Measurements from ENCODE around the gene ARHGAP23. TPM values are rescaled to one million over a fixed set of nuclear protein-coding genes. Genes with fewer than 3 reads are reported as not detected.
"Not testable (repeated sequence)": the region's sequence is repeated elsewhere in the genome, so short reads cannot be mapped to it uniquely, and the experiment has no call there.

The ARHGAP23 gene
- total RNA-seq, 1 donor from 2014 or later, result 157 TPM

GRCh38 chr17:38482039-38482699 is 53.9 kb downstream of the ARHGAP23 start:
- peaks cover 26% of the 10 kb centered on the region for H3K36me3 Mint-ChIP-seq (ENCODE audit: low read depth)
- H3K27me3 Mint-ChIP-seq (ENCODE audit: low read depth); H3K4me3 Mint-ChIP-seq (ENCODE audit: unreplicated experiment); H3K9me3 Mint-ChIP-seq (ENCODE audit: low read depth); H3K27ac Mint-ChIP-seq (ENCODE audit: unreplicated experiment); DNase-seq (ENCODE audit: low spot score): not testable (repeated sequence)
- peak; percentile 27 for TF ChIP-seq CTCF (IDR thresholded peaks at IDR 0.05)
- peaks cover 41% of the 10 kb centered on the region for H3K4me1 Mint-ChIP-seq (ENCODE audit: low read depth)

- H3K27ac Mint-ChIP-seq (ENCODE audit: unreplicated experiment), result peak overlapping the region; percentile 53
- DNase-seq (ENCODE audit: low spot score); H3K27me3 Mint-ChIP-seq (ENCODE audit: low read depth); H3K4me3 Mint-ChIP-seq (ENCODE audit: unreplicated experiment); H3K9me3 Mint-ChIP-seq (ENCODE audit: low read depth): not testable (repeated sequence)
- peaks cover 28% of the 10 kb centered on the region for H3K36me3 Mint-ChIP-seq (ENCODE audit: low read depth)
- H3K4me1 Mint-ChIP-seq (ENCODE audit: low read depth), result peaks cover 42% of the 10 kb centered on the region
Observed at GRCh38 chr17:38482700-38483043, 54.4 kb downstream of the ARHGAP23 start.

- H3K36me3 Mint-ChIP-seq (ENCODE audit: low read depth), result peaks cover 29% of the 10 kb centered on the region
- not testable (repeated sequence) for H3K27me3 Mint-ChIP-seq (ENCODE audit: low read depth); H3K4me3 Mint-ChIP-seq (ENCODE audit: unreplicated experiment); H3K9me3 Mint-ChIP-seq (ENCODE audit: low read depth); DNase-seq (ENCODE audit: low spot score)
- peak; percentile 85 for TF ChIP-seq CTCF (IDR thresholded peaks at IDR 0.05)
- peaks cover 42% of the 10 kb centered on the region for H3K4me1 Mint-ChIP-seq (ENCODE audit: low read depth)
- H3K27ac Mint-ChIP-seq (ENCODE audit: unreplicated experiment), result peak overlapping the region; percentile 66
Observed at GRCh38 chr17:38484242-38485145, 56.2 kb downstream of the ARHGAP23 start.

DNA sequence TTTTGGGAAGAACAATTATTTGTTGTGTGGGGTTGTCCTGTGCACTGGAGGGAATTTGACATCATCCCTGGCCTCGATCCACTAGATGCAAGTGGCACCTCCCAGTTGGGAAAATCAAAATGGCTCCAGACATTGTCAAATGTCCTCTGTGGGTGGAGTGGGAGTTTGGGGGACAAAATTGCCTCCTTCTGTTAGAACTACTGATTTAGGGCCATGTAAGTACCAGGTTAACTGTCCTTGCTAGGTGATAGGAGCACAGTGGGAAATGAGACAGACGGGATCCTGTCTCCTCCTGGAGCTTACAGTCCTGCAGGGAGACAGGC is 56.8 kb downstream of the ARHGAP23 start:
- peaks cover 42% of the 10 kb centered on the region for H3K4me1 Mint-ChIP-seq (ENCODE audit: low read depth)
- H3K27me3 Mint-ChIP-seq (ENCODE audit: low read depth), result no peaks in the 10 kb centered on the region
- H3K36me3 Mint-ChIP-seq (ENCODE audit: low read depth), result peaks cover 29% of the 10 kb centered on the region
- peak; percentile 29 for TF ChIP-seq CTCF (IDR thresholded peaks at IDR 0.05)
- DNase-seq (ENCODE audit: low spot score), result no peak
- H3K9me3 Mint-ChIP-seq (ENCODE audit: low read depth), result no peaks in the 10 kb centered on the region
- no peak overlapping the region for H3K4me3 Mint-ChIP-seq (ENCODE audit: unreplicated experiment)
- peak overlapping the region; percentile 66 for H3K27ac Mint-ChIP-seq (ENCODE audit: unreplicated experiment)

DNA sequence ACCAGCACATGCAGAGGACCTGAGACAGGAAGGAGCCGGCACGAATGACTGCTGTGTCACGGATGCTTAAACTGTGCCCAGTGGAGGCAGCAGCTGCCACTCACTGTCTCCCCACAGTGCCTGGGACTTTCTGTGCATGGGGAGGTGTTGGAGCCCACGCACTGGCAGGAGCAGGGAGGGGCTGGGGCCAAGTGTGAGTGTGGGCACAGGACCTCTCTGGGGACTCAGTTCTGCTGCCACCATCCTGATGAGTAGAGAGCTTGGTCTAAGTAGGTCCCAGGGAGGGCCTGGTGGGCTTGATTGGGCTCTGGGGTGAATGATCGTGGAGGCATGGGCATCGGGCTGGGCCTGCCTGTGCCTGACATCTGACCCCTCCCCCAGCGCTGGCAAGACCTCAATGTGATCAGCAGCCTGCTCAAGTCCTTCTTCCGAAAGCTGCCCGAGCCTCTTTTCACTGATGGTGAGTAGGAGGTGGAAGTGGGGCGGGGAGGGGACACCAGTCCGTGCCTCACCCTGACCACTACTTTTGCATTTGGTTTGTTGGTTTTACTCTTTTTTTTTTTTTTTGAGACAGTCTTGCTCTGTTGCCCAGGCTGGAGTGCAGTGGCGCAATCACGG is 57.5 kb downstream of the ARHGAP23 start:
- H3K9me3 Mint-ChIP-seq (ENCODE audit: low read depth); H3K4me3 Mint-ChIP-seq (ENCODE audit: unreplicated experiment); H3K27me3 Mint-ChIP-seq (ENCODE audit: low read depth): not testable (repeated sequence)

DNA sequence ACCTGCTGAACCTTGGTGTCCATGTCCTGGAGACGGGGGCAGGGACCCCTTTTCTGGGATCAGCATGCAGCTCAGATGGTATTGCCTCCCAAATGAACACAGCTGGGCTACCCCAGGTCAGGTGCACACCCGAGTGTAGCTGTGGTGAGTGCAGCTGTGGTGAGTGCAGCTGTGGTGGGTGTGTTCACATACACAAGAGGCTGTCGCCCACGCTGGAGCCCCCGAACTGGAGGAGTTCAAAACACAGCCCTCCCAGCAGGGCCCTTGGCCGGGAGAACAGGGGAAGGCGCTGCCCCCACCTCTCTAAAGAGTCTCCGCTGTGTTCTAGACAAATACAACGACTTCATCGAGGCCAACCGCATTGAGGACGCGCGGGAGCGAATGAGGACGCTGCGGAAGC is 61.5 kb downstream of the ARHGAP23 start:
- Mint-ChIP-seq H3K36me3 (ENCODE audit: low read depth) (peaks cover 43% of the 10 kb centered on the region), H3K4me1 (ENCODE audit: low read depth) (peaks cover 23% of the 10 kb centered on the region)
- H3K27me3 Mint-ChIP-seq (ENCODE audit: low read depth); H3K4me3 Mint-ChIP-seq (ENCODE audit: unreplicated experiment); H3K27ac Mint-ChIP-seq (ENCODE audit: unreplicated experiment); DNase-seq (ENCODE audit: low spot score); H3K9me3 Mint-ChIP-seq (ENCODE audit: low read depth): not testable (repeated sequence)

More for the DNA sequence above, 57.5 kb downstream of the ARHGAP23 start:
- not testable (repeated sequence) for DNase-seq (ENCODE audit: low spot score)
- peak overlapping the region; percentile 66 for H3K27ac Mint-ChIP-seq (ENCODE audit: unreplicated experiment)
- peaks cover 30% of the 10 kb centered on the region for H3K36me3 Mint-ChIP-seq (ENCODE audit: low read depth)
- peaks cover 42% of the 10 kb centered on the region for H3K4me1 Mint-ChIP-seq (ENCODE audit: low read depth)

- not testable (repeated sequence) for H3K4me3 Mint-ChIP-seq (ENCODE audit: unreplicated experiment); DNase-seq (ENCODE audit: low spot score); H3K27me3 Mint-ChIP-seq (ENCODE audit: low read depth); H3K9me3 Mint-ChIP-seq (ENCODE audit: low read depth)
- H3K27ac Mint-ChIP-seq (ENCODE audit: unreplicated experiment), result peak overlapping the region; percentile 73
- H3K4me1 Mint-ChIP-seq (ENCODE audit: low read depth), result peaks cover 13% of the 10 kb centered on the region
- H3K36me3 Mint-ChIP-seq (ENCODE audit: low read depth), result peaks cover 39% of the 10 kb centered on the region
Observed at GRCh38 chr17:38491346-38492066, 63.2 kb downstream of the ARHGAP23 start.

All from chondrocyte (in vitro differentiated cells).